AG10803 (cell line): ENCODE data around the gene KIFC1.

Experiments
- DNase-seq: peaks from one replicate; pipeline ENCODE4 v3.0.0; 2010; ENCODE audit warnings: low read depth
- H3K4me3 ChIP-seq: 2 replicates; pipeline ENCODE4 v1.5.1; 2011; ENCODE audit warnings: mild to moderate bottlenecking, low read length, control low read depth
- TF ChIP-seq, protein P1 (sequence below): conservative IDR thresholded peaks from 2 replicates; pipeline ENCODE4 v1.5.1; 2011; ENCODE audit warnings: mild to moderate bottlenecking, low read length, control low read depth, inconsistent platforms

KIFC1 gene

DNA sequence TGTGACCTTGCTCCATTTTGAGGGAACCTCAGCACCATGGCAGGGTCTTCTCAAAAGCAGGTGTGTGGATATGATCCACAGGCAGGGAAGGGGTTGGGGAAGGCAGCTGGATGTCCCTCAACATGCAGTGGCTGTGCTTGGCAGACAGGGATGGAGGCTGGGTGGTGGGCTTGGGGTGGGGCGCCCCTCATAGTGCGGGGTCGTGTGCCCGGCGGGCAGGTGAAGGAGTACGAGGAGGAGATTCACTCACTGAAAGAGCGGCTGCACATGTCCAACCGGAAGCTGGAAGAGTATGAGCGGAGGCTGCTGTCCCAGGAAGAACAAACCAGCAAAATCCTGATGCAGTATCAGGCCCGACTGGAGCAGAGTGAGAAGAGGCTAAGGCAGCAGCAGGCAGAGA lies 54.7 kb downstream of the KIFC1 start:
- no peak overlapping the region for H3K4me3 ChIP-seq
- no peak for DNase-seq
- TF ChIP-seq, protein P1, sequence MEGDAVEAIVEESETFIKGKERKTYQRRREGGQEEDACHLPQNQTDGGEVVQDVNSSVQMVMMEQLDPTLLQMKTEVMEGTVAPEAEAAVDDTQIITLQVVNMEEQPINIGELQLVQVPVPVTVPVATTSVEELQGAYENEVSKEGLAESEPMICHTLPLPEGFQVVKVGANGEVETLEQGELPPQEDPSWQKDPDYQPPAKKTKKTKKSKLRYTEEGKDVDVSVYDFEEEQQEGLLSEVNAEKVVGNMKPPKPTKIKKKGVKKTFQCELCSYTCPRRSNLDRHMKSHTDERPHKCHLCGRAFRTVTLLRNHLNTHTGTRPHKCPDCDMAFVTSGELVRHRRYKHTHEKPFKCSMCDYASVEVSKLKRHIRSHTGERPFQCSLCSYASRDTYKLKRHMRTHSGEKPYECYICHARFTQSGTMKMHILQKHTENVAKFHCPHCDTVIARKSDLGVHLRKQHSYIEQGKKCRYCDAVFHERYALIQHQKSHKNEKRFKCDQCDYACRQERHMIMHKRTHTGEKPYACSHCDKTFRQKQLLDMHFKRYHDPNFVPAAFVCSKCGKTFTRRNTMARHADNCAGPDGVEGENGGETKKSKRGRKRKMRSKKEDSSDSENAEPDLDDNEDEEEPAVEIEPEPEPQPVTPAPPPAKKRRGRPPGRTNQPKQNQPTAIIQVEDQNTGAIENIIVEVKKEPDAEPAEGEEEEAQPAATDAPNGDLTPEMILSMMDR = no peak

DNA sequence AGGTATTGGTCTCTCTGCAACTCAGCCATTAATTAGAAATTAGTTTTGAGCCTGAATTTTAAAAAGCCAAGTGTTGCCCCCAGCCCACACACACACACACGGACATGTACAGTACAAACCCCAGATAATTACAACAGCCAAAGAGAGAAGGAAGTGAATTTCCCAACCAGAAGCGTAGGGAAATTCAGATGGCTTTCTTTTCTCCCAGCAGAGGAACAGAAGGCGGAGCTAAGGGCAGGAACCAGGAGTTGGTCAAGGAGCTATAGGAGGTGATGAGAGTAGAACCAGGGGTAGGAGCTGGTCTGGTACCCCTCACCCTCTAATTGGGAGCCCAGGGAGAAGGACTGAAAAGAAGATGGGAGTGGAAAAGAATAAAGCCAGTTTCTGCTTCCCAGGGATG lies 58.8 kb downstream of the KIFC1 start:
- DNase-seq = no peak
- TF ChIP-seq, protein P1 = no peak

DNA sequence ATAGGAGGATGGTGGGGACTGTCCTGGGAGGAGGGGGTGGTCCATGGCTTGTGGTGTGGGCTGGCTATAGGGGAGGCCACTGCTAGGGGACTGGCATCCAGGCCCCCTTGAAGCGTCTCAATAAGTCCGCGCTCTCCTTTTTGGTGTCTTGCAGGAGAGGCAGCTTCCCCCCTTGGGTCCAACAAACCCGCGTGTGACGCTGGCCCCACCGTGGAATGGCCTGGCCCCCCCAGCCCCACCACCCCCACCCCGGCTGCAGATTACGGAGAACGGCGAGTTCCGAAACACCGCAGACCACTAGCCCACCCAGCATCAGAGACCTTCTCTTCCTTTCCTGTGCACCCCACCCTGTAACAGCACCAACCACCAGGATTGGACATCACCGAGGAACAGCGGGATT lies 60.0 kb downstream of the KIFC1 start:
- no peak overlapping the region for H3K4me3 ChIP-seq
- TF ChIP-seq, protein P1 = no peak
- no peak for DNase-seq

More for the DNA sequence above, 58.8 kb downstream of the KIFC1 start:
- no peak overlapping the region for H3K4me3 ChIP-seq

DNA sequence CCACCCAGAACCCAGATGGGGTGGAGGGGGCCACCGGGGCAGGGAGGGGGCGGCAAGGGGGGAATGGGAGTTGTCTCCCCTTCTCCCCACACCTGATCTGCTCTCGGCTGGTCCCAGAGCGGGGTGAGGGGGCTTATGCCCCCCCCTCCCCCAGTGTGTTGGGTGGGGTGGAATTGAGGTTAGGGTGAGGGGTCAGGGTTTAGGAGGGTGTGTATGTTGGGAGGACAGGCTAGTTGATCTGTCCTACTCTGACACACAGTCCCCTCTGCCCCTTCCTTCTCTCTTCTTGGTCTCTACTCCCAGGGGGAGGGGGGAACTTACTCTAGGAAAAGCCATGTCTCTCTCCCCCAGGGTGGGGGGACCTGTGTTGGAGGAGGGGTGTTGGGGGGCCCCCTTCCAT lies 60.9 kb downstream of the KIFC1 start:
- DNase-seq = no peak
- TF ChIP-seq, protein P1 = no peak
- no peak overlapping the region for H3K4me3 ChIP-seq

DNA sequence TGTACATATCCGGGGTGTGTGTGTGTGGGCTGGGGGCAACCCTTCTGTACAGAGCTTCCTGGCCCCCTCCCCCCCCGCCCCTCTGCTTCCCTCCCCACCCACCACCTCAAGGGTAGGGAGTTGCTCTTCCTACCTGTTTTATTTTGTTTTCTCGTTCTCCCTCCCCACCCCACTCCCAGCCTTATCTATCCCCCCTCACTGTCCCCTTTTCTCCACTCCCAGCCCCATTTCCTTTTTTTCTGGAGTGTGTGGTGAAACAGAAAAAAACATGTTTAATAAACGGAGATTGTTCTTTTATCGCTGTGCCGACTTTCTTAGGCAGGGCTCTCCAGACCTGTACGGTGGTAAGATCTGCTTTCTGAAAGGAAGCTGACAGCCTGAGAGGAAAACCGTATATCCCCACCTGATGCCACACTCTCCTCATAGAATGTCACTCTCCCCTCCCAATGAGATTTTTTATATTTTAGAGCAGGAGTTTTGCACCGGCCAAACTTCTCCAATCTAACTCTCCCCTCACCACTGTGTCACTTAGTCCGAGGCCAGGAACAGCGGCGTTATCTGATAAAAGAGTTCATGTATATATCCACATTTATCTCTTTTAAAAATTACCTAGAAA lies 61.9 kb downstream of the KIFC1 start:
- no peak for DNase-seq
- TF ChIP-seq, protein P1 = no peak
- H3K4me3 ChIP-seq = peak overlapping the region; percentile 92

DNA sequence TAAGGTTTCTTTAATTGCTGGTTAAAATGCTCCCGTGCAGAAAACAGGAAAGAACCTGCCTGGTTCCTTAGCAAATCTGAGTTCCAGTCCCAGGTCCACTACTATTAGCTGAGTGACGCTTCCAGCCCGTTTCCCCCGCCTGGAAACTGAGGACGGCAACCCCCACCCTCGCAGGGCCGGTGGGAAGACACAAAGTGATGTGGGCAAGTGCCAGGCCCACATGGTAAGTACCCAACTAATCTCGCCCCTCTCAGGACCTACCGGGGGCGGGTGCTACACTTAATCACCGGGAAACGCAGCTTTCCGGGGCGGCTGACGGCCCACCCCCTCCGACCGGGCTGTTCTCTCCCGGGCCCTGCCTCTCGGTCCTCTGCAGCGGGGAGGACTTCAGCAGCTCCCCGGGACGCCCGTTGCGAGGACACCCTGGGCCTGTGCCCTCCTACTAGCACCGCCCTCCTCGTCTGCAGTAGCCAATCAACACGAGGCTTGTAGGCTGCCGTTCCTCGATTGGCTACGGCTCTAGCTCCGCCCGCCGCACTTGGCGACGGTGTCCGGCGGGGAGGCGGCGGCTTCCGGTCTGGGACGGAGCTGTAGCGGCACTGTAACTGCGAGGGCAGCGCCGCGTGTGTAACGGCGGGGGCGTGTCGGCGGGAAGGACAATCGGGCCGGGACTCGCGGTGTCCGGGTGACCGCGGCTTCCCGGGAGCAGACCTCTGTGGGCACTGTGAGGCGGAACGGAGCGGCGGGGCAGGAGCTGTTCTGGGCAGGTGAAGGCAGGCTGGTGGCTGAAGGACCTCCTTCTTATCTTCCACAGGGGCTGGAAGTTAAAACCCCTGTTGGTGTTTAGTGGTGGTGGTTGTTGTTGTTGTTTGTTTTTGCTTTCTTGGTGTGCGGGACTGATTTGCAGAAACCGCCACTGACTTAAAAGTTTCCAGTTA lies 62.7 kb downstream of the KIFC1 start, which contains the start of gene ZBTB9:
ZBTB9 (plus strand) TSS at position 568 of the 938 bp plus-strand sequence. CDS start 525 bp downstream, outside the sequence.
- DNase-seq = peak; percentile 95
- peak within 1 kb of the TSS; percentile 92 for H3K4me3 ChIP-seq
- TF ChIP-seq, protein P1 = no peak
